GM23248 (cell line): ENCODE measurements around the gene FAM222B.

ENCODE experiments used
- EZH2 ChIP-seq: fragments of 200-600 bp; sonication (generic); IDR thresholded peaks from 2 replicates; pipeline ENCODE4 v1.6.1; 2018; ENCODE audit warnings: antibody characterized with exemption, mild to moderate bottlenecking; ENCODE audit not compliant: insufficient read depth, poor library complexity, severe bottlenecking
- EZH2phosphoT487 ChIP-seq: fragments of 200-600 bp; sonication (generic); IDR thresholded peaks from 2 replicates; pipeline ENCODE4 v1.6.1; 2018; ENCODE audit warnings: antibody characterized with exemption, moderate library complexity, mild to moderate bottlenecking, low read depth; ENCODE audit not compliant: insufficient read depth

DNA sequence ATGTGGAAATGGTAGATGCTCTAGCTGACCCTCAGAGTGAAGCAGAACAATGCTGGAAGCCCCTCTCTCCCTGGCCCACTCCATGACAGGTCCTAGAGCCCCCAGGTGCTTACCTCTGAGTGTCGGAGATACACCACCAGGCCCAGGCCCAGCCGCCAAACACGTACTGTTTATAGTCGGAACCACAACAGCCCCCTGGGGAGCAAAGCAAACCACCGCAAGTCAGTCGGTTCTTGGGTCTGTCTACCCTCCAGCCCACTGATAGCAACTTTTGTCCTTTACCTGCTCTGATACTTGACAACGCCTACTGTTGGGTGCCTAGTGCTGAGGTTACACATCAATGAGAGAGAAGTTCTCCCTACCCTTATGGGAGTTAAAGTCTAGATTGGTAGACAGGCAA is 46.2 kb upstream of the FAM222B start:
- TF ChIP-seq EZH2phosphoT487 (no peak), EZH2 (no peak)
